ENCODE data around the gene MEPCE.

The MEPCE gene

GRCh38 chr7:100465299-100465698 lies 35.7 kb downstream of the MEPCE start:
- H3K4me3 ChIP-seq (replicated peaks; ENCODE audit: low read depth, low read length), result no peak overlapping the region
- DNase-seq (ENCODE audit: low read depth), result no peak
- no peak for TF ChIP-seq CTCF (IDR thresholded peaks at IDR 0.05; ENCODE audit: low read length, missing control alignments)

DNA sequence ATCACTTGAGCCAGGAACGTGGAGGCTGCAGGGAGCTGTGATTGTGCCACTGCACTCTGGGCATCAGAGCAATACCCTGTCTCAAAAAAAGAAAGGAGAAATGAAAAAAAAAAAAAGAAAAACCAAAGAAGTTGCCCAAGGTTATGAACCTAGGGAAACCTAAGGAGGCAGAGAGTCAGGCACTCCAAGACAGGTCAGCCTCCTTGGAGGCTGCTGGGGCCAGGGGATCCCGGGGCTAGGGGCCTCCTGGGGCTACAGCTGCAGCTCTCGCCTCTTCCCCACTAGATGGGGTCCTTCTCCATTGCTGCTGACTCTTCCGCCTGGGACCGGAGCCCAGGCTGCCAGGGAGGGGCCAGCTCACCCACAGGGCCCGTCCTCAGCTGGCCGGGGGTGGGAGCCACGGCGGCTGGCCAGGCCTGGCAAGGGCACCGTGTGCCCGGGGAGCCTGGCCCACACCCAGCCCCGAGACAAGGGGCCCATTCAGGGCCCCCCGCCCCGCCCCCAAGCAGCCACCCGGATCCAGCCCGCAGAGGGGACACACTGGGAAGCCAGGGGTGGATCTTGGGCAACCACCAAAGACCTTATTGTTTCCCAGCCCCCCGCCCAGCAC lies 36.2 kb downstream of the MEPCE start:
- peak; percentile 79 for DNase-seq (ENCODE audit: low read depth)

GRCh38 chr7:100466653-100467605 lies 37.3 kb downstream of the MEPCE start:
- no peak overlapping the region for H3K4me3 ChIP-seq (replicated peaks; ENCODE audit: low read depth, low read length)
- no peak for DNase-seq (ENCODE audit: low read depth)
- TF ChIP-seq CTCF (IDR thresholded peaks at IDR 0.05; ENCODE audit: low read length, missing control alignments), result no peak

More for the DNA sequence above, 36.2 kb downstream of the MEPCE start:
- H3K4me3 ChIP-seq (replicated peaks; ENCODE audit: low read depth, low read length), result no peak overlapping the region
- peak; percentile 71 for TF ChIP-seq CTCF (IDR thresholded peaks at IDR 0.05; ENCODE audit: low read length, missing control alignments)

- no peak for DNase-seq (ENCODE audit: low read depth)
- TF ChIP-seq CTCF (IDR thresholded peaks at IDR 0.05; ENCODE audit: low read length, missing control alignments), result no peak
- H3K4me3 ChIP-seq (replicated peaks; ENCODE audit: low read depth, low read length), result no peak overlapping the region
These were observed 38.2 kb downstream of the MEPCE start for GRCh38 chr7:100467638-100468373.

DNA sequence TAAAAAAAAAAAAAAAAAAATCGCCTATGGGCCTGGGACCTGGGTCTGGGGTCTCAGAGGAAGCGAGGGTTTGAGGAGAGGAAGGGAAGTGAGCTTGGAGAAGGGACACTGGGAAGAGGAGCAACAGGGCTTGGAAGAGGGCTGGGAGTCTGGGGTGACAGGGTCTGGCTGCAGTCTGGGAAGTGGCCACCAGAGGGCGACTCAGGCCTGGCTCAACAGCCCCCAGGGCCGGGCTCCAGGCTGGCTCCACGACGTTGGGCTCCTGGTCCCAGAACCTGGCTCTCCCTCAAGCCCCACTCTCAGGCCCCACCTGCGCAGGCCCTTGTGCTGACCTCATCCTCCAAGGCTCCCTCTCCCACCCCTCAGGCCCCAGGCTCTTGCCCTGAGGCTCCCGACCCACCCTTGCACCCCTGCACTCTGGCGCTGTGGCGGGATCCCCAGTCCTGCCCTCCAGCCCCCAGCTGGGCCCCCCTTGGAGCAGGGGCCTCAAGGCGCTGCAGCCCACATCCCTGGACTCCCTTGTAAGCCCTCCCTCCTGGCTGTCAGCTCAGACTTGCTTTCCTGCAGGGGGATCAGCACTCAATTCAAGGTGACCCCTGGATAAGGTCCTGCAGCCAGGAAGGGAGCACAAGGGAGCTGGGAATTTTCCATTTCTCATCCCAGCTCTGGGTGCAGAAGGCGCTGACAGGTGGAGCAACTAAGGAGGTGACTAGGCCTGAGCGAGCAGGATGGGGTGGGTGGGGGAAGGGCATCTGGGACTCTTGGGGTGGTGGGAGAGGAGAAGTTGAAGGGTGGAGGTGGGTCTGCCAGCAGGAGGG lies 39.8 kb downstream of the MEPCE start:
- DNase-seq (ENCODE audit: low read depth), result peak; percentile 79
- peak; percentile 95 for TF ChIP-seq CTCF (IDR thresholded peaks at IDR 0.05; ENCODE audit: low read length, missing control alignments)
- H3K4me3 ChIP-seq (replicated peaks; ENCODE audit: low read depth, low read length), result no peak overlapping the region

DNA sequence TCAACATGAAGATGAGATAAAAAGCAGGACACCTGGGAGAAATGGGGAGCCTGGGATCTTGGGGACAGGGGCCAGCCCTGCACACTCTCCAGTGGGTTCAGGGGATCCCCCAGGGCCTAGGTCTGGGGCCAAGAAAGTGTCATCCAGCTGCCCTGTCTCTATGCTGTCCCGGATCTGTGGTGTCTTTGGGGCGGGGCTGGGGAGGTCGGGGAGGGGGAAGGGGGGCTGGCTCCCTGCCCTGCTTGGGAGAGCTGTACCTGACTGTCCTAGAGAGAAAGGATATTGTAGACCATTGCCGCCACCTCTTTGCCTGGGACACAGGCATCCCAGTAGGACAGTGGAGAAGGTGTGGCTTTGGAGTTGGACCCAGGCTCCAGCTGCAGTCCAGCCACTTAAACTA lies 41.4 kb downstream of the MEPCE start:
- DNase-seq (ENCODE audit: low read depth), result no peak
- H3K4me3 ChIP-seq (replicated peaks; ENCODE audit: low read depth, low read length), result no peak overlapping the region
- no peak for TF ChIP-seq CTCF (IDR thresholded peaks at IDR 0.05; ENCODE audit: low read length, missing control alignments)

All from fibroblast of pulmonary artery (primary cell).